ENCODE data around the gene NALCN.

GRCh38 chr13:101179021-101179420 is 237.3 kb downstream of the NALCN start:
- TF ChIP-seq POLR2AphosphoS5 (IDR thresholded peaks at IDR 0.05; ENCODE audit: low read depth, low read length) (no peak), POLR2A (IDR thresholded peaks at IDR 0.05; ENCODE audit: low read depth, low read length) (no peak)
